ENCODE results near the gene RABL6.

DNA sequence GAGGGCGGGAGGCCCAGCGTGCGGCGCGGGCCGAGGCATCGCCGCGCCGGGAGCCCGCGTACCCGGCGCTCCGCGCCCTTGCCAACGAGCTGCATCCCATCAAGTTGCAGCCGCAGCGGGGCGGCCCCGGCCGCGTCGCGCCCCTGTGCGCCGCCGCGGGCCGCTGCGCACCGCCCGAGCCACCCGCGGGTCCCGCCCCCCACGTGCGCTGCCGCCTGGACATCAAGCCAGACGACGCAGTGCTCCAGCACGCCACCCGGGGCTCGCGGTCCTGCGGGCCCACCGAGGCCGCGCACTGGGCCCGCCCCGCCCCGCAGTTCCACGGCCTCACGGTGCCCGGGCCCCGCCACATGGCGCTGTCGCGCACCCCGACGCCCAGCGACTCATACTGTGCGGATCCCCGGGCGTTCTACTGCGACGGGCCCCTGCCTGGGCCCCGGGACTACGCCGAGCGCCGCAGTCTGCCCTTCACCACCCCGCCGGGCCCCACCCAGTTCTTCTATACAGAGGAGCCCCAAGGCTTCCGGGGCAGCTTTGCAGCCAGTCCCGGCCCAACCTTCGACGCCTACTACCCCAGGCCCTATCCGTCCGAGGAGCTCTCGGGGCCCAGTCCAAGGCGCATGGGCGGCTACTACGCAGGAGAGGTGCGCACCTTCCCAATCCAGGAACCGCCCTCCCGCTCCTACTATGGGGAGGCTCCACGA is 37.2 kb downstream of the RABL6 start:
- TF ChIP-seq POLR2A (IDR thresholded peaks at IDR 0.05; ENCODE audit: low read depth, low read length) = no peak
- TF ChIP-seq, protein P1, sequence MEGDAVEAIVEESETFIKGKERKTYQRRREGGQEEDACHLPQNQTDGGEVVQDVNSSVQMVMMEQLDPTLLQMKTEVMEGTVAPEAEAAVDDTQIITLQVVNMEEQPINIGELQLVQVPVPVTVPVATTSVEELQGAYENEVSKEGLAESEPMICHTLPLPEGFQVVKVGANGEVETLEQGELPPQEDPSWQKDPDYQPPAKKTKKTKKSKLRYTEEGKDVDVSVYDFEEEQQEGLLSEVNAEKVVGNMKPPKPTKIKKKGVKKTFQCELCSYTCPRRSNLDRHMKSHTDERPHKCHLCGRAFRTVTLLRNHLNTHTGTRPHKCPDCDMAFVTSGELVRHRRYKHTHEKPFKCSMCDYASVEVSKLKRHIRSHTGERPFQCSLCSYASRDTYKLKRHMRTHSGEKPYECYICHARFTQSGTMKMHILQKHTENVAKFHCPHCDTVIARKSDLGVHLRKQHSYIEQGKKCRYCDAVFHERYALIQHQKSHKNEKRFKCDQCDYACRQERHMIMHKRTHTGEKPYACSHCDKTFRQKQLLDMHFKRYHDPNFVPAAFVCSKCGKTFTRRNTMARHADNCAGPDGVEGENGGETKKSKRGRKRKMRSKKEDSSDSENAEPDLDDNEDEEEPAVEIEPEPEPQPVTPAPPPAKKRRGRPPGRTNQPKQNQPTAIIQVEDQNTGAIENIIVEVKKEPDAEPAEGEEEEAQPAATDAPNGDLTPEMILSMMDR (conservative IDR thresholded peaks at IDR 0.05; ENCODE audit: low read depth, low read length) = no peak
- no peak for TF ChIP-seq RAD21 (IDR thresholded peaks at IDR 0.05; ENCODE audit: low read length)

All from IMR-90 (cell line).